HepG2 (cell line): ENCODE results near the gene CHI3L1. TPM values are rescaled to one million over a fixed set of nuclear protein-coding genes. Genes with fewer than 3 reads are reported as not detected.

Source experiments
- ATAC-seq: fragments of 200-7000 bp; cut with Tn5 transposase; 3 replicates; pipeline ENCODE4 v1.9.1; 2020; ENCODE audit warnings: mild to moderate bottlenecking, moderate library complexity
- BruUV-seq: library from RNA; stranded (reverse); fragments of 400-500 nt; replicated peaks from 2 replicates; lab custom pipeline; 2021; lab: Mats Ljungman, UMichigan
- CTCF ChIA-PET: fragments of 300-600 bp; formaldehyde crosslinking; extraction: SDS; loops from one replicate; lab custom pipeline; 2021; ENCODE audit warnings: low total read pairs, inconsistent platforms, low intra/inter-chr PET ratio; lab: Yijun Ruan, JAX
- POLR2A ChIA-PET: fragments of 350-600 bp; sonication (Branson Sonifier 250); formaldehyde crosslinking; loops from one replicate; lab custom pipeline; 2020; ENCODE audit warnings: antibody characterized with exemption, inconsistent platforms; lab: Yijun Ruan, JAX
- DNase-seq: peaks from one replicate; pipeline ENCODE4 v3.0.0-alpha.2; 2015; ENCODE audit warnings: low spot score
- FAIRE-seq: peaks from 3 replicates; lab custom pipeline; 2011; peaks lifted over from hg19 to GRCh38; lab: Jason Lieb, UNC
- H2AFZ ChIP-seq: one replicate; pipeline ENCODE4 v1.6.1; 2011; ENCODE audit warnings: low read length, inconsistent platforms
- H3K27ac ChIP-seq: fragments of 300-600 bp; 3 replicates; pipeline ENCODE4 v1.8.0; 2011; ENCODE audit warnings: mixed run types, mild to moderate bottlenecking, mixed read lengths, low read length, inconsistent platforms; ENCODE audit not compliant: insufficient read depth; ENCODE audit errors: extremely low read length
- H3K27me3 ChIP-seq, 2 experiments: fragments of 200-600 bp in 1 of 2; 2 replicates in 1 of 2; 3 replicates in 1 of 2; pipeline versions ENCODE4 v1.6.0 to v1.8.0; 2011; ENCODE audit warnings: low read length in 2 of 2, mild to moderate bottlenecking in 2 of 2, moderate library complexity in 2 of 2, inconsistent platforms in 1 of 2; ENCODE audit not compliant: insufficient read depth in 2 of 2, control insufficient read depth in 1 of 2
- H3K36me3 ChIP-seq, 2 experiments: fragments of 200-600 bp in 1 of 2; replicated peaks in 1 of 2; 2 replicates in 1 of 2; 3 replicates in 1 of 2; pipeline versions ENCODE4 v1.5.1 to v1.8.0; 2011; ENCODE audit warnings: low read length in 2 of 2, inconsistent platforms in 1 of 2; ENCODE audit not compliant: insufficient read depth in 2 of 2, control insufficient read depth in 1 of 2
- H3K4me1 ChIP-seq: 2 replicates; pipeline ENCODE4 v1.5.1; 2012; ENCODE audit warnings: low read length, inconsistent platforms; ENCODE audit not compliant: insufficient read depth
- H3K4me2 ChIP-seq: 2 replicates; pipeline ENCODE4 v1.6.0; 2011; ENCODE audit warnings: low read depth, low read length, inconsistent platforms
- H3K4me3 ChIP-seq, 3 experiments: fragments of 200-600 bp in 1 of 3; sonication (generic), shearing (Covaris generic) in 1 of 3; replicated peaks in 1 of 3; 2 replicates each; pipeline ENCODE4 v1.5.1; 2011 to 2016; ENCODE audit warnings: low read length in 3 of 3, inconsistent platforms in 2 of 3, low read depth in 2 of 3, mild to moderate bottlenecking in 2 of 3, control low read depth in 1 of 3, mixed read lengths in 1 of 3; ENCODE audit not compliant: insufficient read depth in 1 of 3
- H3K79me2 ChIP-seq: one replicate; pipeline ENCODE4 v1.6.1; 2011; ENCODE audit warnings: low read length, inconsistent platforms; ENCODE audit not compliant: insufficient read depth
- H3K9ac ChIP-seq: 2 replicates; pipeline ENCODE4 v1.6.0; 2011; ENCODE audit warnings: mild to moderate bottlenecking, low read depth, low read length, inconsistent platforms; ENCODE audit not compliant: insufficient read depth
- H3K9me3 ChIP-seq: 2 replicates; pipeline ENCODE4 v1.5.1; 2012; ENCODE audit warnings: mild to moderate bottlenecking, low read length
- H4K20me1 ChIP-seq: 2 replicates; pipeline ENCODE4 v1.6.0; 2011; ENCODE audit warnings: inconsistent platforms, mild to moderate bottlenecking, low read length, moderate library complexity; ENCODE audit not compliant: insufficient read depth
- MAFG ChIP-seq: sonication (generic); formaldehyde crosslinking; IDR thresholded peaks from 2 replicates; pipeline ENCODE4 v1.5.1; 2020; ENCODE audit warnings: mild to moderate bottlenecking, missing genetic modification reagents
- ZNF468 ChIP-seq: sonication (generic); formaldehyde crosslinking; IDR thresholded peaks from 2 replicates; pipeline ENCODE4 v1.8.0; 2022; ENCODE audit warnings: mild to moderate bottlenecking, moderate library complexity, missing genetic modification reagents
- ZNF557 ChIP-seq: sonication (generic); formaldehyde crosslinking; IDR thresholded peaks from 2 replicates; pipeline ENCODE4 v1.4.0; 2020; ENCODE audit warnings: missing genetic modification reagents
- ZNF672 ChIP-seq: sonication (generic); formaldehyde crosslinking; IDR thresholded peaks from 2 replicates; pipeline ENCODE4 v1.8.1; 2022; ENCODE audit warnings: missing genetic modification reagents
- ZNF709 ChIP-seq: sonication (generic); formaldehyde crosslinking; IDR thresholded peaks from 2 replicates; pipeline ENCODE4 v1.5.0; 2020; ENCODE audit warnings: mild to moderate bottlenecking, missing genetic modification reagents
- WGBS: methylation state at CpG from one replicate; pipeline ENCODE4 v1.1.6; 2017; ENCODE audit warnings: low lambda C conversion rate; 5-methylcytosine and 5-hydroxymethylcytosine counted together
- in situ Hi-C: cut with HindIII; loops from 2 replicates; pipeline ENCODE4 v1.10.0; 2017; ENCODE audit warnings: low pct_unique_long_range_greater_than_20kb; ENCODE audit not compliant: extremely low pct_ligation_motif_present
- intact Hi-C: fragments of 100-400 bp; cut with micrococcal nuclease; formaldehyde crosslinking; loops from one replicate; pipeline ENCODE4 v1.10.0; 2022; ENCODE audit not compliant: unreplicated experiment
- polyA plus RNA-seq, 8 experiments: library from polyadenylated mRNA; depleted of rRNA in 3 of 8; stranded (reverse) in 7 of 8; unstranded in 1 of 8; fragments of >200 nt; fragmentation: Illumina TruSeq in 4 of 8; extraction: Trizol in 4 of 8; gene quantifications; 2 replicates each; pipeline versions ENCODE4 v1.2.1 to v1.2.3, GENCODE V29; 2011 to 2016; ENCODE audit warnings: low read depth in 4 of 8, missing spikeins in 1 of 8, mixed read lengths in 1 of 8; ENCODE audit not compliant: insufficient read depth in 1 of 8
- total RNA-seq, 5 experiments: library from RNA; depleted of rRNA; stranded (reverse); fragments of >200 nt; fragmentation: Illumina TruSeq; extraction: Trizol; gene quantifications; 2 replicates each; pipeline ENCODE4 v1.2.3, GENCODE V29; 2016; ENCODE audit warnings: low read depth in 1 of 5
- TF ChIP-seq, protein P1 (sequence below): IDR thresholded peaks from 2 replicates; pipeline ENCODE4 v1.6.1; 2016; ENCODE audit warnings: low read depth, borderline replicate concordance
- TF ChIP-seq, protein P2 (sequence below): fragments of 450-650 bp; IDR thresholded peaks from 2 replicates; pipeline ENCODE4 v1.6.1; 2017; ENCODE audit warnings: mild to moderate bottlenecking

The CHI3L1 gene
- total and polyA plus RNA-seq, 2 of the 13 experiments (the other 11 are each of a cell fraction or from before 2014, with no cell fraction given), result 0.09 to 0.13 TPM

DNA sequence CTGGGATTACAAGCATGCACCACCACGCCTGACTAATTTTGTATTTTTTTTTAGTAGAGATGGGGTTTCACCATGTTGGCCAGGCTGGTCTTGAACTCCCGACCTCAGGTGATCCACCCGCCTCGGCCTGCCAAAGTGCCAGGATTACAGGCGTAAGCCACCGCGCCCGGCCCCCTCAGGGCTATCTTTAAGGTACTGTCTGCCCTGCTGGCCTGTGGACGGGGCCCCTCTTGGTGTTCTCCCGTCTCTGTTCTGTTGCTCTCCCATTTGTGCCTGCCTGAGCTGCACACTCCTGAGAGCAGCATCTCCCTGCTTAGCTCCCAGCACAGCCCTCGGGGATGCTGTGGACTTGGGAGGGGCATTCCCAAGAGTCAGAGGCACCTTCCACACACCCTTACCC is 24.8 kb downstream of the CHI3L1 start:
- H3K4me1 ChIP-seq, result no peaks in the 10 kb centered on the region
- no TSS peak for BruUV-seq
- no peak overlapping the region for H3K9ac ChIP-seq
- H2AFZ ChIP-seq, result no peak overlapping the region
- no peak overlapping the region for H3K27ac ChIP-seq
- 46% methylated on average over 11 of the region's 11 CpGs for WGBS
- H3K4me2 ChIP-seq, result no peak overlapping the region
- ATAC-seq (no peak), DNase-seq (no peak), FAIRE-seq (no peak)
- no peak for TF ChIP-seq ZNF468 (CRISPR knock-in tag)
- no peak for TF ChIP-seq ZNF672 (CRISPR knock-in tag)
- no peak for TF ChIP-seq MAFG (CRISPR knock-in tag)
- TF ChIP-seq, protein P1, sequence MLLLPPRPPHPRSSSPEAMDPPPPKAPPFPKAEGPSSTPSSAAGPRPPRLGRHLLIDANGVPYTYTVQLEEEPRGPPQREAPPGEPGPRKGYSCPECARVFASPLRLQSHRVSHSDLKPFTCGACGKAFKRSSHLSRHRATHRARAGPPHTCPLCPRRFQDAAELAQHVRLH, result no peak
- TF ChIP-seq, protein P2, sequence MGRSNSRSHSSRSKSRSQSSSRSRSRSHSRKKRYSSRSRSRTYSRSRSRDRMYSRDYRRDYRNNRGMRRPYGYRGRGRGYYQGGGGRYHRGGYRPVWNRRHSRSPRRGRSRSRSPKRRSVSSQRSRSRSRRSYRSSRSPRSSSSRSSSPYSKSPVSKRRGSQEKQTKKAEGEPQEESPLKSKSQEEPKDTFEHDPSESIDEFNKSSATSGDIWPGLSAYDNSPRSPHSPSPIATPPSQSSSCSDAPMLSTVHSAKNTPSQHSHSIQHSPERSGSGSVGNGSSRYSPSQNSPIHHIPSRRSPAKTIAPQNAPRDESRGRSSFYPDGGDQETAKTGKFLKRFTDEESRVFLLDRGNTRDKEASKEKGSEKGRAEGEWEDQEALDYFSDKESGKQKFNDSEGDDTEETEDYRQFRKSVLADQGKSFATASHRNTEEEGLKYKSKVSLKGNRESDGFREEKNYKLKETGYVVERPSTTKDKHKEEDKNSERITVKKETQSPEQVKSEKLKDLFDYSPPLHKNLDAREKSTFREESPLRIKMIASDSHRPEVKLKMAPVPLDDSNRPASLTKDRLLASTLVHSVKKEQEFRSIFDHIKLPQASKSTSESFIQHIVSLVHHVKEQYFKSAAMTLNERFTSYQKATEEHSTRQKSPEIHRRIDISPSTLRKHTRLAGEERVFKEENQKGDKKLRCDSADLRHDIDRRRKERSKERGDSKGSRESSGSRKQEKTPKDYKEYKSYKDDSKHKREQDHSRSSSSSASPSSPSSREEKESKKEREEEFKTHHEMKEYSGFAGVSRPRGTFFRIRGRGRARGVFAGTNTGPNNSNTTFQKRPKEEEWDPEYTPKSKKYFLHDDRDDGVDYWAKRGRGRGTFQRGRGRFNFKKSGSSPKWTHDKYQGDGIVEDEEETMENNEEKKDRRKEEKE, result no peak
- TF ChIP-seq ZNF557 (CRISPR knock-in tag), result no peak
- no peak for TF ChIP-seq ZNF709 (CRISPR knock-in tag)
- H3K27me3 ChIP-seq, result peaks cover 0 to 1% of the 10 kb centered on the region in 2 experiments; a peak in 2 of 5 replicates
- no peaks in the 10 kb centered on the region for H4K20me1 ChIP-seq
- in situ Hi-C loops, result no loop called here
- intact Hi-C loops, result no loop called here
- POLR2A ChIA-PET, result no interaction called here
- H3K9me3 ChIP-seq, result no peaks in the 10 kb centered on the region
- no peaks in the 10 kb centered on the region for H3K79me2 ChIP-seq
- CTCF ChIA-PET, result no interaction called here
- H3K4me3 ChIP-seq, result no peak overlapping the region
- no peaks in the 10 kb centered on the region for H3K36me3 ChIP-seq
